H9 (cell line): Measurements from ENCODE around the gene FGFR4. TPM values are rescaled to one million over a fixed set of nuclear protein-coding genes. Genes with fewer than 3 reads are reported as not detected.

Experiments used
- DNase-seq: peaks from one replicate; pipeline ENCODE4 v3.0.0-alpha.2; 2017
- H2AFZ ChIP-seq: one replicate; pipeline ENCODE4 v1.6.1; 2013; ENCODE audit warnings: mild to moderate bottlenecking, low read length, control low read depth, moderate library complexity
- H2AK5ac ChIP-seq: 2 replicates; pipeline ENCODE4 v1.6.1; 2013; ENCODE audit warnings: low read length, control low read depth, mixed read lengths; ENCODE audit not compliant: insufficient read length
- H2BK120ac ChIP-seq: one replicate; pipeline ENCODE4 v1.6.1; 2013; ENCODE audit warnings: low read depth, mild to moderate bottlenecking, low read length, control low read depth, inconsistent platforms; ENCODE audit not compliant: poor library complexity, severe bottlenecking
- H2BK12ac ChIP-seq: 2 replicates; pipeline ENCODE4 v1.6.1; 2013; ENCODE audit warnings: low read length, control low read depth, mixed read lengths, low read depth; ENCODE audit not compliant: insufficient read length
- H2BK15ac ChIP-seq: 2 replicates; pipeline ENCODE4 v1.6.1; 2013; ENCODE audit warnings: low read depth, low read length, control low read depth
- H2BK20ac ChIP-seq: one replicate; pipeline ENCODE4 v1.6.1; 2013; ENCODE audit warnings: low read depth, mild to moderate bottlenecking, low read length, control low read depth, inconsistent platforms; ENCODE audit not compliant: poor library complexity, severe bottlenecking
- H2BK5ac ChIP-seq: 2 replicates; pipeline ENCODE4 v1.6.1; 2013; ENCODE audit warnings: low read length, control low read depth, mixed read lengths; ENCODE audit not compliant: insufficient read length
- H3K14ac ChIP-seq: 2 replicates; pipeline ENCODE4 v1.6.1; 2013; ENCODE audit warnings: low read length, control low read depth; ENCODE audit not compliant: insufficient read depth
- H3K18ac ChIP-seq: 2 replicates; pipeline ENCODE4 v1.6.1; 2013; ENCODE audit warnings: low read depth, mild to moderate bottlenecking, mixed read lengths, low read length, control low read depth; ENCODE audit not compliant: insufficient read length
- H3K23ac ChIP-seq: 2 replicates; pipeline ENCODE4 v1.6.1; 2013; ENCODE audit warnings: low read length, control low read depth, mixed read lengths, low read depth; ENCODE audit not compliant: insufficient read length
- H3K23me2 ChIP-seq: 2 replicates; pipeline ENCODE4 v1.6.1; 2013; ENCODE audit warnings: low read depth, mild to moderate bottlenecking, mixed read lengths, low read length, control low read depth; ENCODE audit not compliant: insufficient read length, poor library complexity, severe bottlenecking
- H3K27ac ChIP-seq: 2 replicates; pipeline ENCODE4 v1.5.1; 2013; ENCODE audit warnings: low read length, control low read depth, mixed read lengths, low read depth; ENCODE audit not compliant: insufficient read length
- H3K27me3 ChIP-seq: 2 replicates; pipeline ENCODE4 v1.6.1; 2013; ENCODE audit warnings: low read length, control low read depth, inconsistent platforms; ENCODE audit not compliant: insufficient read depth
- H3K4ac ChIP-seq: 2 replicates; pipeline ENCODE4 v1.6.1; 2013; ENCODE audit warnings: low read depth, mild to moderate bottlenecking, control low read depth, inconsistent platforms, low read length, moderate library complexity
- H3K4me1 ChIP-seq: 2 replicates; pipeline ENCODE4 v1.6.1; 2013; ENCODE audit warnings: low read length, control low read depth, inconsistent platforms; ENCODE audit not compliant: insufficient read depth
- H3K4me2 ChIP-seq: 2 replicates; pipeline ENCODE4 v1.6.1; 2013; ENCODE audit warnings: low read length, control low read depth, mixed read lengths; ENCODE audit not compliant: insufficient read length, insufficient read depth
- H3K56ac ChIP-seq: 2 replicates; pipeline ENCODE4 v1.6.1; 2013; ENCODE audit warnings: low read depth, mild to moderate bottlenecking, mixed read lengths, low read length, control low read depth; ENCODE audit not compliant: insufficient read length
- H3K79me1 ChIP-seq: 2 replicates; pipeline ENCODE4 v1.6.1; 2013; ENCODE audit warnings: low read depth, mild to moderate bottlenecking, moderate library complexity, low read length, control low read depth, inconsistent platforms; ENCODE audit not compliant: insufficient read depth, poor library complexity, severe bottlenecking
- H3K79me2 ChIP-seq: 2 replicates; pipeline ENCODE4 v1.6.1; 2013; ENCODE audit warnings: low read length, control low read depth, inconsistent platforms; ENCODE audit not compliant: insufficient read depth
- H3K9ac ChIP-seq: 2 replicates; pipeline ENCODE4 v1.6.1; 2013; ENCODE audit warnings: low read length, control low read depth, mixed read lengths; ENCODE audit not compliant: insufficient read length; ENCODE audit errors: extremely low read depth
- H3K9me3 ChIP-seq: one replicate; pipeline ENCODE4 v1.6.1; 2013; ENCODE audit warnings: low read depth, low read length, inconsistent platforms; ENCODE audit not compliant: control insufficient read depth
- H3T11ph ChIP-seq: one replicate; pipeline ENCODE4 v1.6.1; 2013; ENCODE audit warnings: mild to moderate bottlenecking, low read length, control low read depth, inconsistent platforms
- H4K20me1 ChIP-seq: one replicate; pipeline ENCODE4 v1.6.1; 2013; ENCODE audit not compliant: control insufficient read depth, insufficient read length, insufficient read depth
- H4K5ac ChIP-seq: 2 replicates; pipeline ENCODE4 v1.6.1; 2013; ENCODE audit warnings: low read depth, mild to moderate bottlenecking, mixed read lengths, low read length, control low read depth; ENCODE audit not compliant: insufficient read length
- H4K8ac ChIP-seq: replicated peaks from 2 replicates; pipeline ENCODE4 v1.6.1; 2013; ENCODE audit warnings: low read length, control low read depth, mixed read lengths, low read depth; ENCODE audit not compliant: insufficient read length
- H4K91ac ChIP-seq: 2 replicates; pipeline ENCODE4 v1.6.1; 2013; ENCODE audit warnings: low read depth, mild to moderate bottlenecking, moderate library complexity, mixed read lengths, low read length, control low read depth; ENCODE audit not compliant: insufficient read length
- H3K27ac Mint-ChIP-seq, 3 experiments: 2 replicates in 2 of 3; 3 replicates in 1 of 3; pipeline ENCODE4 v1.8.0; 2020 to 2021; ENCODE audit warnings: mixed read lengths in 3 of 3, mild to moderate bottlenecking in 1 of 3, moderate library complexity in 1 of 3
- H3K27me3 Mint-ChIP-seq: 2 replicates; pipeline ENCODE4 v1.8.0; 2021; ENCODE audit warnings: low read depth, mild to moderate bottlenecking, moderate library complexity, mixed read lengths
- H3K36me3 Mint-ChIP-seq, 3 experiments: 2 replicates in 2 of 3; 3 replicates in 1 of 3; pipeline ENCODE4 v1.8.0; 2020 to 2021; ENCODE audit warnings: low read depth in 3 of 3, mixed read lengths in 3 of 3; ENCODE audit not compliant: insufficient read depth in 1 of 3
- H3K4me1 Mint-ChIP-seq, 2 experiments: 2 replicates each; pipeline ENCODE4 v1.8.0; 2020; ENCODE audit warnings: mixed read lengths in 2 of 2
- H3K4me3 Mint-ChIP-seq, 2 experiments: 2 replicates in 1 of 2; 3 replicates in 1 of 2; pipeline ENCODE4 v1.8.0; 2020 to 2021; ENCODE audit warnings: mild to moderate bottlenecking in 2 of 2, mixed read lengths in 2 of 2, moderate library complexity in 1 of 2
- H3K9me3 Mint-ChIP-seq, 2 experiments: 2 replicates in 1 of 2; 3 replicates in 1 of 2; pipeline ENCODE4 v1.8.0; 2020; ENCODE audit warnings: mild to moderate bottlenecking in 2 of 2, mixed read lengths in 2 of 2, moderate library complexity in 1 of 2
- CTCF ChIP-seq: fragments of 200-600 bp; sonication (generic); conservative IDR thresholded peaks from 3 replicates; pipeline ENCODE4 v1.8.0; 2021; ENCODE audit warnings: antibody characterized with exemption, mild to moderate bottlenecking
- WGBS: extraction: QIAGEN DNeasy Blood & Tissue Kit; methylation state at CpG from one replicate; pipeline ENCODE4 v1.1.7; 2013; ENCODE audit warnings: missing lambda C conversion rate, low lambda C conversion rate, mixed read lengths; ENCODE audit not compliant: insufficient read length; ENCODE audit errors: extremely low coverage; 5-methylcytosine and 5-hydroxymethylcytosine counted together
- total RNA-seq: library from RNA; stranded (reverse); gene quantifications from 2 replicates; pipeline ENCODE4 v1.2.1, GENCODE V29; 2021

Gene FGFR4
- total RNA-seq, 1 experiment from 2014 or later = 52.8 TPM

GRCh38 chr5:177111720-177112394 lies 25.1 kb downstream of the FGFR4 start:
- Histone ChIP-seq H4K5ac (no peak overlapping the region), H4K91ac (no peak overlapping the region), H3K4me1 (no peaks in the 10 kb centered on the region), H2AFZ (no peak overlapping the region), H2BK120ac (no peak overlapping the region), H3K79me2 (no peaks in the 10 kb centered on the region), H3K79me1 (no peaks in the 10 kb centered on the region), H3K9me3 (no peaks in the 10 kb centered on the region), H3K23ac (no peak overlapping the region), H2BK12ac (no peak overlapping the region), H3K4ac (no peak overlapping the region), H3K4me2 (no peak overlapping the region), H2AK5ac (no peak overlapping the region), H3K14ac (no peak overlapping the region; the same call in 1 of the 2 replicates), H3K56ac (no peak overlapping the region), H4K8ac (no peak overlapping the region), H3T11ph (no peak overlapping the region), H3K23me2 (no peaks in the 10 kb centered on the region), H2BK15ac (no peak overlapping the region), H3K18ac (no peak overlapping the region), H3K27ac (no peak overlapping the region), H3K27me3 (no peaks in the 10 kb centered on the region), H3K9ac (no peak overlapping the region), H2BK20ac (no peak overlapping the region), H4K20me1 (no peaks in the 10 kb centered on the region), H2BK5ac (no peak overlapping the region)
- Mint-ChIP-seq H3K36me3 (no peaks in the 10 kb centered on the region), H3K27me3 (peaks cover 4% of the 10 kb centered on the region), H3K4me1 (peaks cover 15 to 17% of the 10 kb centered on the region in 2 experiments), H3K27ac (peak overlapping the region in 1 of 3 experiments; percentile 77; a peak in 1 of 7 replicates), H3K4me3 (peak overlapping the region in 1 of 2 experiments; percentile 56; a peak in 2 of 5 replicates), H3K9me3 (no peaks in the 10 kb centered on the region)
- peak; percentile 98 for TF ChIP-seq CTCF
- no CpG with 5 or more reads among the region's 12 CpGs for WGBS
- DNase-seq = peak; percentile 93
